ENCODE data around the gene DAB2IP.
"Not testable (repeated sequence)": the region's sequence is repeated elsewhere in the genome, so short reads cannot be mapped to it uniquely, and the experiment has no call there.

DAB2IP gene

DNA sequence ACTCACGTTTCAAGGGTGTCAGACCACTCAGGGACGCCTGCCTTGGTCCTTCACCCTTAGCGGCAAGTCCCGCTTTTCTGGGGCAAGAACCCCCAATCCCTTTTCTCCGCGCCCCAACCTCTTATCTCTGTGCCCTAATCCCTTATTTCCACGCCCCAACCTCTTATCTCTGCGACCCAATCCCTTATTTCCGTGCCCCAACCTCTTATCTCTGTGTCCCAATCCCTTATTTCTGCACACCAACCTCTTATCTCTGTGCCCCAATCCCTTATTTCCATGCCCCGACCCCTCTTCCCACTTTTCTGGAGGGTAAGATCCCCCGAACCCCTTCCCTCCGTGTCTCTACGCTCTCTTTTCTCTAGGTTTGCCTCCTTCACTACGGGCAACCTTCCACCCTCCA, 139.4 kb downstream of the DAB2IP start:
- TF ChIP-seq, protein P1, sequence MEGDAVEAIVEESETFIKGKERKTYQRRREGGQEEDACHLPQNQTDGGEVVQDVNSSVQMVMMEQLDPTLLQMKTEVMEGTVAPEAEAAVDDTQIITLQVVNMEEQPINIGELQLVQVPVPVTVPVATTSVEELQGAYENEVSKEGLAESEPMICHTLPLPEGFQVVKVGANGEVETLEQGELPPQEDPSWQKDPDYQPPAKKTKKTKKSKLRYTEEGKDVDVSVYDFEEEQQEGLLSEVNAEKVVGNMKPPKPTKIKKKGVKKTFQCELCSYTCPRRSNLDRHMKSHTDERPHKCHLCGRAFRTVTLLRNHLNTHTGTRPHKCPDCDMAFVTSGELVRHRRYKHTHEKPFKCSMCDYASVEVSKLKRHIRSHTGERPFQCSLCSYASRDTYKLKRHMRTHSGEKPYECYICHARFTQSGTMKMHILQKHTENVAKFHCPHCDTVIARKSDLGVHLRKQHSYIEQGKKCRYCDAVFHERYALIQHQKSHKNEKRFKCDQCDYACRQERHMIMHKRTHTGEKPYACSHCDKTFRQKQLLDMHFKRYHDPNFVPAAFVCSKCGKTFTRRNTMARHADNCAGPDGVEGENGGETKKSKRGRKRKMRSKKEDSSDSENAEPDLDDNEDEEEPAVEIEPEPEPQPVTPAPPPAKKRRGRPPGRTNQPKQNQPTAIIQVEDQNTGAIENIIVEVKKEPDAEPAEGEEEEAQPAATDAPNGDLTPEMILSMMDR (IDR thresholded peaks at IDR 0.05; ENCODE audit: low read length, missing control alignments): no peak
- no peak overlapping the region for H3K4me3 ChIP-seq (replicated peaks; ENCODE audit: low read depth, low read length)
- no peak for DNase-seq (ENCODE audit: low read depth)

DNA sequence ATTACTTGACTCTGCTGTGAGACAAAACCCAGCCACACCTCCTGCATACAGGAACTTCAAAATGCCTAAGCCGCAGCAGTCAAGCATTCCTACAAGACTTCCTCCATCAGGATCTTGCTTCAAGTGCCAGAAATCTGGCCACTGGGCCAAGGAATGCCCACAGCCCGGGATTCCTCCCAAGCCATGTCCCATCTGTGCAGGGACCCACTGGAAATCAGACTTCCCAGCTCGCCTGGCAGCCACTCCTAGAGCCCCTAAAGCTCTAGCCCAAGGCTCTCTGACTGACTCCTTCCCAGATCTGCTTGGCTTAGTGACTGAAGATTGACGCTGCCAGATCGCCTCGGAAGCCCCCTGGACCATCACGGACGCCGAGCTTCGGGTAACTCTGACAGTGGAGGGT, 141.0 kb downstream of the DAB2IP start:
- H3K4me3 ChIP-seq (replicated peaks; ENCODE audit: low read depth, low read length); DNase-seq (ENCODE audit: low read depth): not testable (repeated sequence)

DNA sequence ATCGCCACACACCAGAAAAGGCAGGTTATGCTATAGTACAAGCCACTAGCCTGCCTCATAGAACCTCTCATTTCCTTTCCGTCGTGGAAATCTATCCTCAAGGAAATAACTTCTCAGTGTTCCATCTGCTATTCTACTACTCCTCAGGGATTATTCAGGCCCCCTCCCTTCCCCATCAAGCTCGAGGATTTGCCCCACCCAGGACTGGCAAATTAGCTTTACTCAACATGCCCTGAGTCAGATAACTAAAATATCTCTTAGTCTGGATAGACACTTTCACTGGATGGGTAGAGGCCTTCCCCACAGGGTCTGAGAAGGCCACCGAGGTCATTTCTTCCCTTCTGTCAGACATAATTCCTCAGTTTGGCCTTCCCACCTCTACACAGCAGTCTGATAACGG, 142.9 kb downstream of the DAB2IP start:
- not testable (repeated sequence) for DNase-seq (ENCODE audit: low read depth); H3K4me3 ChIP-seq (replicated peaks; ENCODE audit: low read depth, low read length)

DNA sequence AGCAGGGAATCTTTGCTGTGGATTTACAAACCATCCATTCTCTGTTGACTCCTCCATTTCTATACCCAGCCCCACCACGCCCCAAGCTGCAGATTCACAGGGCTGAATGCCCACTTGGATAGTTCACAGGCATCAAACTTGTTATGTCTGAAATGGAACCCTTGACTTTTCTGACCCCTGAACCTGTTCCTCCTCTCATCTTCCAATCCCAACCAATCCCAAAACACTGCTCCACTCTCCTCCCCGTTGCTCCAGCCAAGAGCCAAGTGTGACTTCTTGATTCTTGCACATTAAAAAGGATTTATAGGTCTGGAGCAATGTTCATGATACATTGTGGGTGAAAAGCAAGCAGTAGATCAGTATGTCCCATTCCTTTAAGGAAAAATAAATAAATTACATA, 145.6 kb downstream of the DAB2IP start:
- TF ChIP-seq, protein P1 (IDR thresholded peaks at IDR 0.05; ENCODE audit: low read length, missing control alignments): no peak
- no peak overlapping the region for H3K4me3 ChIP-seq (replicated peaks; ENCODE audit: low read depth, low read length)
- DNase-seq (ENCODE audit: low read depth): no peak

DNA sequence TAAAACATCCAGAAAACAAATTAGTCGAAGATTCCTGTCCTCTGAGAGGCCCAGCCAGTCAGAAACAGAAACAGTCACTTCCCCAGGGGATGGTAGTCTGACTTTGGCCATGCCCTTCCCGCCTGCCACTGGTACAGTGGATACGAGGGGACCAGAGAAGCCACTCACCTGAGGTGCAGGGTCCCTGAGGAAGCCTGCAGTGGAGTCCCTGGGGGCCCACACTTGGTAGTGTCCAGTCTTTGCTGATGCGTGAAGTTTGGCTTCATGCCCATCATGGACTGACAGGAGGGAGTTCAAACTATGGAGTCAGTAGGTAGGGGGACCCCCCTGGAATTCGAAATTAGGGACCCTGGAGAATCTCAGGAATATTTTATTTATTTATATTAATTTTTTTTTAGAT, 147.5 kb downstream of the DAB2IP start:
- DNase-seq (ENCODE audit: low read depth): no peak
- H3K4me3 ChIP-seq (replicated peaks; ENCODE audit: low read depth, low read length): no peak overlapping the region
- TF ChIP-seq, protein P1 (IDR thresholded peaks at IDR 0.05; ENCODE audit: low read length, missing control alignments): no peak

DNA sequence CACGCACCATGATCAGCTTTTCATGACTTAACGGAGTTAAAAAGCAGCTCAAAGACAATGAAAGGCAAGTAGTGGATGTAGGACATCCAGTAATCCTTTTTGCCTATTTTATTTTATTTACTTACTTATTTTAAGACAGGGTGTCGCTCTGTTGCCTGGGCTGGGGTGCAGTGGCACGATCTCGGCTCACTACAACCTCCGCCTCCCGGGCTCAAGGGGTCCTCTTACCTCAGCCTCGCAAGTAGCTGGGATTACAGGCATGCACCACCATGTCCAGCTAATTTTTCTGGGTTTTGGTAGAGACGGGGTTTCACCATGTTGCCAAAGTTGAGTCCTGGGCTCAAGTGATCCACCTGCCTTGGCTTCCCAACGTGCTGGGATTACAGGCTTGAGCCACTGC, 148.9 kb downstream of the DAB2IP start:
- H3K4me3 ChIP-seq (replicated peaks; ENCODE audit: low read depth, low read length): no peak overlapping the region
- TF ChIP-seq, protein P1 (IDR thresholded peaks at IDR 0.05; ENCODE audit: low read length, missing control alignments): no peak
- DNase-seq (ENCODE audit: low read depth): no peak

DNA sequence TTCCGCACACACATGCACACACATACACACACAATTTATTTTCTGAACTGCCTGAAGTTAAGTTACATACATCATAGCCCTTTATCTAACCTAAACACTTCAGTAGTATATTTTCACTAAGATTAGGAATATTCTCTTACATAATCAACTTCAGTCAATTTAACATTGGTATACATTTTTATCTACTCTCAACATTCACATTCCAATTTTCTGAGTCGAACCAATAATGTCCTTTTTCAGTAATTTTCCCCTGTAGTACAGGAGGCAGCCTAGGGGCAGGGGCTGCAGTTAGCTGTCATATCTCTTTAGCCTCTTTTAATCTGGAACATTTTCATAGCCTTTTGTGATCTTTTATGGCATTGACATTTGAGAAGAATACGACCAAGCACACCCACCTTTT, 150.1 kb downstream of the DAB2IP start:
- DNase-seq (ENCODE audit: low read depth): no peak
- H3K4me3 ChIP-seq (replicated peaks; ENCODE audit: low read depth, low read length): no peak overlapping the region
- TF ChIP-seq, protein P1 (IDR thresholded peaks at IDR 0.05; ENCODE audit: low read length, missing control alignments): no peak

DNA sequence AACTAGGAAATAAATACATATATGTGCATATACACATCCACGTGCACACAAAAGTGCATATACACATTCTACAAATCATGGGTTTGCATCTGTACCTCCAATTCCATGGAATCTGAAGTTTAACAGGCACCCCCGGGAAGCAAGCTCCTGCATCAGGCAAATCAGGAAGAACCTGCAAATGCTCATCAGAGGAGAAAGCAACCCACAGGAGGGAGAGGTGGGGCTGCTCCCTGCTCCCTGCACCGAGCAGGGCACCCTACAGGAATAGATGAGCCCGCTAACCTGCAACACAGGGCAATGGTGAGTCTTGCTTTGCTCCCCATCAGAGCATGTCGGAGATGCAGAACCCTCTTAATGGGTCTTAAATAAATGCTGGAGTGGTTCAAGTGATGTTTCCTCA, 151.3 kb downstream of the DAB2IP start:
- no peak for DNase-seq (ENCODE audit: low read depth)
- TF ChIP-seq, protein P1 (IDR thresholded peaks at IDR 0.05; ENCODE audit: low read length, missing control alignments): no peak
- H3K4me3 ChIP-seq (replicated peaks; ENCODE audit: low read depth, low read length): no peak overlapping the region

All from fibroblast of pulmonary artery (primary cell).